ENCODE measurements around the gene SPDEF.

- no peak for TF ChIP-seq CTCF (conservative IDR thresholded peaks at IDR 0.05; ENCODE audit: low read length)
- TF ChIP-seq EZH2phosphoT487 (IDR thresholded peaks at IDR 0.05; ENCODE audit: borderline replicate concordance, low read depth, low read length) = no peak
Observed at GRCh38 chr6:34583861-34584604, 27.9 kb upstream of the SPDEF start.
